CD4-positive, alpha-beta T cell treated with Interferon alpha-2 for 1 hour (primary cell): ENCODE results near the gene SYNE1.
"Not testable (repeated sequence)": the region's sequence is repeated elsewhere in the genome, so short reads cannot be mapped to it uniquely, and the experiment has no call there.

ENCODE experiments used
- DNase-seq, 2 donors: peaks; one replicate each; pipeline ENCODE4 v3.0.0-alpha.2; 2020 to 2022

Gene SYNE1

DNA sequence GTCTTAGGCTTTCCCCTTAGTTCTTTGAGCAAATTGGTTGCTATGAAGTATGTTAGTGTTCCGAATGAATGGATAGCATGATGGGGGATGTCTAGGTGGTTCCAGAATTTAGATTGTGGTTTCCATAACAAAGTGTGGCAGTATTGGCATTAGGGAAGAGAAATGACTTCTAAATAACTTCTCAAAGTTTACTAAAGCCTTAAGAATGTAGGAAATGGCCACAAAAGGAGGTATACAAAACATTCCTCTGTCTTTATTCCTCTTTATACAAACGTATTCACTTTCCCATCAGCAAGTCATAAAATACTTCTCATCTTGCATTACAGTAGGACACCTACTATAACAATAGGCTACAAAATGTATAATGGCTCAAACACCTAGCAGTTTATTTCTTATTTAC, 550.1 kb downstream of the SYNE1 start:
- DNase-seq, result no peak

DNA sequence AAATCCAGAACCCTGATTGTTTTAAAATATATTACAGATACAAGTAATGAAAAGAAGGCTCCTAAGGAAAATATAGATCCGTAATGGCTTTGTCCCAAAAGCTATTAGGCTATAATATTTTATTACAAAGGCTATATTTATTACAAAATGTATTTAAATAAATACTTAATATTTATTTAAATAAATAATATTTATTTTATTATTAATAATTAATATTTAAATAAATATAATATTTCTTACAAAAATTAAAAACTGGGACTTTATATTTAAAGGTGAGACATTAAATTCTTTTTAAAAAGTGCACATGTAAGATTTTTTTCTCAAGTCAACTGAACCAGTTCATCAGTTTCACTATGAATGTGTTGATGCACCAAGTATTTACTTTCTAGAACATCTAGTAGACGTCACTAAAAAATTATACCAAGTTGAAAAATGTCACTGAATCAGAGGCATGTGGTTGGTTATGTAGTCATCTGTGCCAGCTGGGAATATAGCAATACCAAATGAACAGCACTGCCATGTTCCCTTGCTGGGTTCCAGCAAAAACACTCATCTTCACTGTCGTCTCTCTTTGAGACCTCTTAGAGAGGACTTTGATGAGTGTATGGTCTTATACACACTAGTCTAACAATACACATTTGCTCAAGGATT, 550.8 kb downstream of the SYNE1 start:
- DNase-seq, result no peak

DNA sequence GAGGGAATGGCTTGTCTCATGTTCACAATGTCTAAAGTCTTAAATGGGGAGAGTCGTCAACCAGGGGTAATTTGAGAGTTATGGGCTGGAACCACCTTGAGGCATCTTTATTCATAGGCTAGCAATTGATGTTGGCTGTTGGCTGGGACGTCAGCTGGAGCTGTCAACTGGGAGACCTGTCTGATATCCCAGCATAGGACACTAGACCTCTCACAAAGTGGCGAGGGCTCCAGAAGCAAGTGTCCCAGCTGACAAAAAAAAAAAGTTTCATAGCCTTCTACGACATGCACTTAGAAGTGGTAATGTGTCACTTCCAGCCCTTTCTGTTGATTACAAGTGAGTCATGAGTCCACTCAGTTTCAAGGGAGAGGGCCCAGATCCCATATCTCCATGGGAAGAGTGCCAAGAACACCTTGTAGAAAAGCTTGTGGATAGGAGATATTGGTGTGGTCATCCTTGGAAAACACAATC, 551.7 kb downstream of the SYNE1 start:
- DNase-seq, result no peak

DNA sequence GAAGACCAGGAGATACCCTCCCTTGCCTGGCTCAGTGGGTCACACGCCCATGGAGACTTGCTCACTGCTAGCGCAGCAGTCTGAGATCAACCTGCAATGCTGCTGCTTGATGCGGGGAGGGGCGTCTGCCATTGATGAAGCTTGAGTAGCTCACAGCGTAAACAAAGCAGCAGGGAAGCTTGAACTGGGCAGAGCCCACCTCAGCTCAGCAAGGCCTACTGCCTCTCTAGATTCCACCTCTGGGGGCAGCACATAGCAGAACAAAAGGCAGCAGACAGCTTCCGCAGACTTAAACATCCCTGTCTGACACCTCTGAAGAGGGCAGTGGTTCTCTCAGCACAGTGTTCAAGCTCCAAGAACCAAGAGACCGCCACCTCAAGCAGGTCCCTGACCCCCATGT, 558.4 kb downstream of the SYNE1 start:
- no peak for DNase-seq

- no peak for DNase-seq
Measured at GRCh38 chr6:152078001-152078400, 559.2 kb downstream of the SYNE1 start.

DNA sequence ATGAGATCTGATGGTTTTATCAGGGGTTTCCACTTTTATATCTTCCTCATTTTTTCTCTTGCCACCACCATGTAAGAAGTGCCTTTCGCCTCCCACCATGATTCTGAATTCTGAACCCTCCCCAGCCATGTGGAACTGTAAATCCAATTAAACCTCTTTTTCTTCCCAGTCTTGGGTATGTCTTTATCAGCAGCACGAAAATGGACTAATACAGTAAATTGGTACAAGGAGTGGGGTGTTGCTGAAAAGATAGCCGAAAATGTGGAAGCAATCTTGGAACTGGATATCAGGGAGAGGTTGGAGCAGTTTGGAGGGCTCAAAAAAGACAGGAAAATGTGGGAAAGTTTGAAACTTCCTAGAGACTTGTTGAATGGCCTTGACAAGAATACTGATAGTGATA, 560.9 kb downstream of the SYNE1 start:
- DNase-seq, result not testable (repeated sequence)

DNA sequence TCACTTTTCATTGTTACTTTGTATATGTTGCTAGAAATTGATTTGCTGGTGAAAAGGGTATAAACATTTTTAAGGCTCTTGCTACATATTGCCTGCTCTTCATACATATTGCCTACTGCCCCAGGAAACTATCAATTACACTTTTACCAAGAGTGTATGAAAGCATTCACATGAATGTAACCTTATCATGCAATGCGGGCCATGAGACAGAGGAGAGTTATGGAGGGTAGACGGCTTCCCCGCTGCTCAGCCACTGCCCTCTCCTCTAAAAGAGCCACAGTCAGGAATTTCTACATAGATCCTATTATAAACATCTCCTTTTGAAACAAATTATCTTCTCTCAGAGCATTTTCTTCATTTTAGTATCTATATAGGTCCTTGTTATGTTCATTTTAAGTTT, 565.3 kb downstream of the SYNE1 start:
- DNase-seq, result no peak
